HG03025 (cell line): ENCODE measurements around the gene ASGR1.
"Not testable (repeated sequence)": the region's sequence is repeated elsewhere in the genome, so short reads cannot be mapped to it uniquely, and the experiment has no call there.

Source experiments
- ATAC-seq: cut with Tn5 transposase; IDR thresholded peaks from one replicate; pipeline ENCODE4 v1.9.1; 2021; ENCODE audit warnings: mild to moderate bottlenecking, moderate library complexity; ENCODE audit not compliant: unreplicated experiment, low FRiP score

ASGR1 gene

GRCh38 chr17:7168841-7169564 is 10.2 kb downstream of the ASGR1 start:
- ATAC-seq = not testable (repeated sequence)

GRCh38 chr17:7167832-7168231 is 11.3 kb downstream of the ASGR1 start:
- no peak for ATAC-seq

DNA sequence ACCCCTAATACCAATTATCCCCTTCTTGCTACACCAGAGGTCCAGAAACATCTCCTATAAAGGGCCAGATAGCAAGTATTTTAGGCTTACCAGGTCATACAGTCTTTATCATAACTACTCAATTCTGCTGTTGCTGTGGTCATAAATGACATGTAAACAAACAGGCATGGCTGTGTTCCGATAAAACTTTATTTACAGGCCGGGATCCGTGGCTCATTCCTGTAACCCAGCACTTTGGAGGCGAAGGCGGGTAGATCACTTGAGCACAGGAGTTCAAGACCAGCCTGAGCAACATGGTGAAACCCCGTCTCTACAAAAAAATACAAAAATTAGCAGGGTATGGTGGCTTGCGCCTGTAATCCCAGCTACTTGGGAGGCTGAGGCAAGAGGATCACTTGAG is 12.3 kb downstream of the ASGR1 start:
- ATAC-seq = no peak

GRCh38 chr17:7159571-7159970 is 19.6 kb downstream of the ASGR1 start:
- not testable (repeated sequence) for ATAC-seq

GRCh38 chr17:7158424-7158823 is 20.7 kb downstream of the ASGR1 start:
- ATAC-seq = not testable (repeated sequence)

GRCh38 chr17:7156342-7156940 is 22.7 kb downstream of the ASGR1 start:
- ATAC-seq = no peak

DNA sequence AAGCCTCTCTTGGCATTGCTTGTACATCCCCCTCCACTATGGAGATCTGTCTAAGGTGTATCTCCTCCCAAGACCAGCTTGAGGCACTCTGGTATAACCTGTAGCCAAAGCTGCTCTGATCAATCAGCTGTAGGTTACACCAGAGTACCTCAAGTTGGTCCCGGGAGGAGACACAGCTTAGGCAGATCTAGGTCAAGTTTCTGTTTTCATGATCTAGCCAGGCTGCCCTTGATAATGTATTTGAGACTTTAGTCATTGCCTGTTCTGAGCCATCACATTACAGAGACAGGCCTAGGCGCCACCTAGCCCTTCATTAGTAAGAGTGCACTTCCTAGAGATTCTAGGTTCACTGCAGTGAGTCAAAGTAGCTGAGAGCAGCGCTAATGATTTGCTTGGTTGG is 31.4 kb downstream of the ASGR1 start:
- ATAC-seq = no peak

DNA sequence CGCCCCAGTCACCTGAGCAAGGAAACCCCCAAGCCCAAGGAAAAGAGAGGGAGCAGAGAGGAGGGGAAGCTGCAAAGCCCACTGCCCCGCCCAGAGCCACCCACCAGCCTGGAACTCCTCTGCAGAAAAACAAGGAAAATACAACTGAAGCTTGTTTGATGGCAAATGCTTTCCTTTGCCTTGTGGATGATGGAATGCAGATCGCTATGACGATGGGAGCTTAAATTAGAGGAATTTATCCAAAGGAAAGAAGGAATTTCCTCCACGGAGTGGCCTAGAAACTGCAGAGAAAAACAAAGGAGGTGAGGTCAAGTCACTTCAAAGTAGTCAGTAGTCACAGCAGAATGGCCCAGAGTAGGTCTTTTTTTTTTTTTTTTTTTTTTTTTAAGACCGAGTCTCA is 33.1 kb downstream of the ASGR1 start:
- ATAC-seq = no peak

DNA sequence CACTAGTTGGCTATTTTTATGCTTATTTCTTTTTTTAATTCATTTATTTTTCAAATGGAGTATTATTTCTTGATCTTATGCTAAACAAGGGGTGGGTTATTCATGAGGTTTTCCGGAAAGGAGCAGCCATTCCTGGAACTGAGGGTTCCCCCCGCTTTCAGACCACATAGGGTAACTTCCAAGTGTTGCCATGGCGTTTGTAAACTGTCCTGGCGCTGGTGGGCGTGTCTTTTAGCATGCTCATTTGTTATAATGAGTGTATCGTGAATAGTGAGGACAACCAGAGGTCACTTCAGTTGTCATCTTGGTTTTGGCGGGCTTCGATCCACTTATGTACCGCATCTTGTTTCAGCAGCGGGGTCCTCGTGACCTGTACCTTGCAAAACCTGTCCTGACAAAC is 35.0 kb downstream of the ASGR1 start:
- no peak for ATAC-seq

GRCh38 chr17:7141824-7142223 is 37.3 kb downstream of the ASGR1 start:
- ATAC-seq = no peak

DNA sequence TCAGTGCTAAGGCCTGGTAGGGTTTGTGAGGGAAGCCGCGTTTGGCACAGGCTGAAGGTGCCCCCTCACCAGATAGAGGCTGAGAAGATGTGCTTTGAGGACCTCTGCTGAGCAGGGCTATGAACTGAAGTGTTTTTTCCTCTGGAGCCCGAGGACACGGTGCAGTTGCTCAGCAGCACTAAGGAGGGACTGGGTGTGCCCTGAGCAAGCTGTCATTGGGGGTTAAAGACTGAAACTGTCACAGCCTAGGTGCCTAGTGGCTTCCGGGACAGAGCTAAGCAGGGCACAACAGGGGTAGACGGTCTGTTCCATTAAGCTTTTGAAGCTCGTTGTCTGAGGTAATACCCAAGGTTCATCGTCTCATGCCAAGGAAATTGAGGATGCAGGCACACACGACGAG is 39.8 kb downstream of the ASGR1 start:
- no peak for ATAC-seq

GRCh38 chr17:7138800-7139381 is 40.3 kb downstream of the ASGR1 start:
- ATAC-seq = no peak

DNA sequence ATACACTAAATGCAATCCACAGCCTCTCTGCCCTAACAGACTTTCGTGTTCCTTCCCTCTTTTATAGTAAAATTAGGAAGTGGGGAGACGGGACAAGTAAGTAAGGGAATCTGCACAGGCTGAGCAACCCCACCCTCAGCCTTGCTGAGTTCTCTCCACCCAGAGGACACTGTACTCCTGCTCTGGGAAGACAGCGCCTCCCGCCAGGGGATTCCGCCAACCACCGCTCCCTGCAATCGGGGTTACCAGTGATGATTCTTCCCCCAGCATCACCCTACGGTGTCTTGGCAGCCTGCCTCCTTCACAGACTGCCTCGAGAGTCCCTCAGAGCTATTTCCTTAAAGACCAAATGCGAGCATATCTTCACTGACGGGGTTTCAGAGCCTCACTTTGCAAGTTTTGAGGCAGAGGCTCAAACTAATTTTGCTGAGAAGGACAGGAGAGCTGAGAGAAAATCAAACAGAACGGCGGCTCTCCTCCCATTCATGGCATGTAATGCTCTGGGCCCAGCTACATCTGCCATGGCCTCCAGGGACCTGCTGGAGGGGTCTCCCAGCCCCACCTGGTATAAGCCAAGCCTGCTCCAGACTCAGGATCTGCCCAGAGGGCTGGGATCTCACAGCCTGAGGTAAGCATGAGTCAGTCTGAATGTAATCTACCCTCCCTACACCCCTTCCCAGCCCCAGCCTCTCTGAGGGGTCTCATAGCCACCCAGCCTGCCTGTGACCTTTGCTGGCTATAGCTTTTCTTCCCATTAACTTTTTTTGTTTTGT is 41.8 kb downstream of the ASGR1 start:
- ATAC-seq = no peak

DNA sequence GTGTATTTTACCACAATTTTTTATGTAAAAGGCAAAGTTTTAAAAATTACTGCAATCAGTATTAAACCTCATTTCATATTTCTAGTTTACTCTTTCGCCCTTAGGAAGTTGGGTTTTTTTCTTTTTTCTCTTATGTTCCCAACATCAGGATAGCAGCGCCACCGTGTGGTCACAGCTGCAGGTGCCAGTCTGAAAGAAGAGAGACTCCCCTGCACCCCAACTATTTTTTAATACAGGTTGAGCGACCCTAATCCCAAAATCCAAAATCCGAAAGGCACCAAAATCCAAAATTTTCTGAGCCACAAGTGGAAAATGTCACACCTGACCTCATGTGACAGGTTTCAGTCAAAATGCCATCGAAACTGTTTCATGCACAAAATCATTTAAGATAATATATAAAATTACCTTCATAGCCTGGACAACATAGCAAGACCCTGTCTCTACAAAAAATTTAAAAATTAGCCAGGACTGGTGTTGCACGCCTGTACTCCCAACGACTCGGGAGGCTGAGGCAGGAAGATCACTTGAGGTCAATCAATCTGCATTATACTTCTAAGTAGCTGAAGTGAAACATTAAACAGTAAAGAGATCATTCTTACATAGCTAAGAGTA is 42.8 kb downstream of the ASGR1 start:
- no peak for ATAC-seq

DNA sequence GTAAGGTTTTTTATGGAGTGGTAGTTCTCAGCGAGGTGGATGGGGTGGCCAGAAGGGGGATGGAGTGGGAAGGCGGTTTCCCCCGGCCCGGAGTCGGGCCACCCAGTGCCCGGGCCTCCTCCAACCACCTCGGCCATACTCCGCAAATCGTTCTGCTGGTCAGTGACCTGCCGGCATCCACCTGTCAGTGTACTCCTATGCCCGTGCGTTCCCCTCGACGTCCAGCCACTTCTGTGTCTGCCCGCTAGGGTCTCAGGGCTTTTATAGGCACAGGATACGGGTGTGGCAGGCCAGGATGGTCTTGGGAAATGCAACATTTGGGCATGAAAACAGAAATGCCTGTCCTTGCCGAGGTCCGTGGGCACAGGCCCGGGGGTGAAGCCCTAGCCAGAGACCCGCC is 45.3 kb downstream of the ASGR1 start:
- no peak for ATAC-seq

GRCh38 chr17:7133424-7133823 is 45.7 kb downstream of the ASGR1 start:
- ATAC-seq = no peak

GRCh38 chr17:7132511-7133094 is 46.6 kb downstream of the ASGR1 start:
- ATAC-seq = no peak

- ATAC-seq = no peak
Observed at GRCh38 chr17:7131423-7131791, 47.8 kb downstream of the ASGR1 start.

DNA sequence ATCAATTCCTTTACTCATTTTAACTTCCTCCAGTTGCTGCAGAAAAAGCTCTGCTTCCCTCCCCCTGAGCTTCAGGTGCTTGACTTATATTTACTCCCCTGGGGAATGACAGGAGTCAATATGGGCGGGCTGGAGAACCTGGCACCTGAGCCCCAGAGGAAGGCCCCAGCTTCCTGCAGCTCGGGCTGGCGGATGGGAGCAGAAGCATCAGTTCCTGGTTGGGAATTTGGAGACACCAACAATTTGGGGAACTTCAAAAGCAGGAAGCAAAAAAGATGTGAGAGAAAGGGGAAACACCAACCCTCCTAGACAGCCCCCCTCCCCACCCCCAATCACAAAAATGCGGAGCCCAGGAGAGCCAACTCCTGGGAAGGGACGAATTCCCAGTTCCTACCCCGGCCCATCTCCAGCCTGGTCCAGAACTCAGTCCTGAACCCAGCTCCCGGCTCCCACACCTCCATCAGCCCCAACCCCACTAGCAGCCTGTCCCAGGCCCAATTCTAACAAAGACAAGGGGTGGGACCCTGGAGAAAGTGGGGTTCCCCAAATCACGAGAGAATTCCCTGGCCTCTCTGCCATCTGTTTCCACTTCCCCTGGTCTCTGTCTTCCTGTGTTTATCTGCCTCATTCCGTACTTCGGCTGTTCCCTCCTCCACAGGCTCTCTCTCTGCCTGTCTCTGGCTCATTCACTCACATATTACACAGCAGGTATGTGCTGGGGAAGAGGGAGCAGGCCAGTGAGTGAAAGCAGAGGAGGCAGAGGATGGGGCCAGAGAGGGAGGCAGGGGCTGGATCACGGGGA is 48.3 kb downstream of the ASGR1 start:
- no peak for ATAC-seq

GRCh38 chr17:7129311-7129710 is 49.9 kb downstream of the ASGR1 start:
- no peak for ATAC-seq
